ENCODE measurements around the gene REST.
"Not testable (repeated sequence)": the region's sequence is repeated elsewhere in the genome, so short reads cannot be mapped to it uniquely, and the experiment has no call there.

REST gene

GRCh38 chr4:56907489-56908205, at the start of gene REST:
Gene REST, plus strand, starts transcription at chr4:56907900. Its CDS starts 2,739 bp downstream, at chr4:56910639.
- peak; percentile 86 for DNase-seq

GRCh38 chr4:56859841-56860240, 47.9 kb upstream of the REST start:
- DNase-seq: no peak

- no peak for DNase-seq
Measured at GRCh38 chr4:56860781-56861180, 46.9 kb upstream of the REST start.

DNA sequence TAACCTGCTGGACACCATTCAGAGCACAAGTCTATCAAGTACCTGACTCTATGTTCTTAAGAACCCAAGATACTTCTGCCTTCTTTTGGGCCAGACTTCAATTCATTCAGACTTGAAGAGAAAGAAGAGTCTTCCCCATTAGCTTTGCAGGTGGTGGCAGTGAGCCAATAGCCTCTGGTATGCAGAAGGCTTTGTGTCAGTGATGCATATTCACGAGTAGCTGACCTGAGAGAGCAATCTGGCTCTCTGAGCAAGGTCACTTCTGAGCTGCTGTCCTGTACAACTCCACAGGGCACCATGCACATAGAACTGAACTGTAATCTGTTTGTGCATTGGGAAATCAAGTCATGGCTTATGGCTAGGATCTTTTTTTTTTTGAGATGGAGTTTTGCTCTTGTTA, 46.3 kb upstream of the REST start:
- DNase-seq: no peak

DNA sequence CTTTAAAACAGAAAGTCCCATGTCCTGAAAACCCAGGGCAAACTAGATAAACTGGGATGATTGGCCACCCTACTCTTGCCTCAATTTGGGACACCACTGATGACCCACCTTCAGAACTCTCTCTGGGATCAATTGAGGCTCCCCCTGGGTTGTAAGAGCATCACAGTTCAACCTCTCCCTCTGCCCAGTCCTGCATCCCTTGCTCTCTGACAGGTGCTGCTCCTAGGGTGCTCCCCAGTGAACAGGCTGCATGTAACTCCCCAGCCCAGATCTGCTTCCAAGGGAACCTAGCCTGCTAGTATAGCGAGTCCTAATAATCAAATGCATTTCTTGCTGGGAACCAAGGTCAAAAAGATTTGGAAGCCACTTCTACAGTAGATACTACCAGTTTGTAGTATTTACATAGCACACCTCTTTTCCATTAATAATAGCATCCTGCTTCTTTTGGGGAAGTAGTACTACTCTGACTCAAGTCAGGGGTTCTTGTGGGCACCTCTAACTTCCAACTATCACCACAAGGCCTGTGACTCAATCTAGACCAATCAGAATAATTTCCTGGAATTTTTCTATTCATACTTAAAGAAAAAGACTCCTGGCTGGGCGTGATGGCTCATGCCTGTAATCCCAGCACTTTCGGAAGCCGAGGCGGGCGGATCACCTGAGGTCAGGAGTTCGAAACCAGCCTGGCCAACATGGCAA, 44.1 kb upstream of the REST start:
- no peak for DNase-seq

DNA sequence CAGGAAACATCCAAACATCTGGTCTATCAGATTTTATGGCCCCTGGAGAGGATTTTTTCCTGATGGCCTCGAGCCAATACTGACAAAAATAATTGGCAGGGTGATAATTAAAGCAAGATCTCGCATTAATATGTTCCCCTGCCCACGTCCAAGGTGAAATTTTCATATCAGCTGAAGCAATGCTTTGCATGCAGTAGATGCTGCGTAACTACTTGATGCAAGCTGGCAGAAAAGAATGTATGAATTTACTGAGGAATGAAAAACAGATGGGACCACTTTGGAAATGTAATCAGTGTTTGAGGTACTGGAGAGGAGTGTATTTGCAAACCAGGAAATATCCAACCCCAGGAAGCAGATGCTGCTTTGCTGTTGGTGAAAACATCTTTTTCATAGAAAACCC, 36.8 kb upstream of the REST start:
- DNase-seq: no peak

- peak; percentile 88 for DNase-seq
Measured at GRCh38 chr4:56871371-56871866, 36.3 kb upstream of the REST start.

DNA sequence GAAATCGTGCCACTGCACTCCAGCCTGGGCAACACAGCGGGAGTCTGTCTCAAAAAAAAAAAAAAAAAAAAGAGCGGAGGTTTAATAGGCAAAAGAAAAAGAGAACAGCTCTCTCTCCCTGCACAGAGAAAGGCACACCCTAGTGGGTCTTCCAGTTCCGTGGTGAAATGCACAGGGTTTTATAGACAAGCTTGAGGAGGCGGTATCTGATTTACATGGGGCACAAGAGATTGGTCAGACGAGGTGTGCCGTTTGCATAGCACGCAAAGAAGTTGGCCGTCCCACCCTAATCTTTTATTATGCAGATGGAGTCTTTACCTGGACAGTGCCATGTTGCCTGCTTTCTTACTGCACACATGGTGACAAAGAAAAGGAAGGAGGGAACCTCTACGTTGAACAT, 33.5 kb upstream of the REST start:
- DNase-seq: no peak

GRCh38 chr4:56874923-56875322, 32.8 kb upstream of the REST start:
- DNase-seq: no peak

GRCh38 chr4:56876264-56876663, 31.4 kb upstream of the REST start:
- DNase-seq: no peak

GRCh38 chr4:56879996-56880395, 27.7 kb upstream of the REST start:
- no peak for DNase-seq

GRCh38 chr4:56880572-56880971, 27.1 kb upstream of the REST start:
- no peak for DNase-seq

DNA sequence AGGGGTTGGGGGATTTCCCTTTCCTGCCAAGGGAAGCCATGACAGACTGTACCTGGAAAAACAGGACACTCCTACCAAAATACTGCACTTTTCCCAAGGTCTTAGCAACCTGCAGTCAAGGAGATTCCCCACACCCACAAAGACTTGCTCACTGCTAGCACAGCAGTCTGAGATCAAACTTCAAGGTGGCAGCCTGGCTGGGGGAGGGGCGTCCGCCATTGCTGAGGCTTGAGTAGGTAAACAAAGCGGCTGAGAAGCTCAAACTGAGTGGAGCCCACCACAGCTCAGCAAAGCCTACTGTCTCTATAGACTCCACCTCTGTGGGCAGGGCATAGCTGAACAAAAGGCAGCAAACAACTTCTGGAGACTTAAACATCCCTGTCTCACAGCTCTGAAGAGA, 23.2 kb upstream of the REST start:
- not testable (repeated sequence) for DNase-seq

GRCh38 chr4:56892691-56893090, 15.0 kb upstream of the REST start:
- no peak for DNase-seq

DNA sequence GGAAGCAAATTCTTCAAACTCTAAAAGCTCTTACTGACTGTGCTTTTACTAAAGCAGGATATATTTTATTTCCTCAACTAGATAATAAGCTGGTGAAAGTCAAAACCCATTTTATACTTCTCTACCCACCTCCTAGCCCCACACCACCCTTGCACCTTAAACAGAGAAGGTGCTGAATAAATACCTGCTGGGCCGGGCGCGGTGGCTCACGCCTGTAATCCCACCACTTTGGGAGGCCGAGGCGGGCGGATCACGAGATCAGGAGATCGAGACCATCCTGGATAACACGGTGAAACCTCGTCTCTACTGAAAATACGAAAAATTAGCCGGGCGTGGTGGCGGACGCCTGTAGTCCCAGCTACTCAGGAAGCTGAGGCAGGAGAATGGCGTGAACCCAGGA, 9.9 kb upstream of the REST start:
- DNase-seq: not testable (repeated sequence)

- DNase-seq: not testable (repeated sequence)
Measured at GRCh38 chr4:56900186-56900585, 7.5 kb upstream of the REST start.

DNA sequence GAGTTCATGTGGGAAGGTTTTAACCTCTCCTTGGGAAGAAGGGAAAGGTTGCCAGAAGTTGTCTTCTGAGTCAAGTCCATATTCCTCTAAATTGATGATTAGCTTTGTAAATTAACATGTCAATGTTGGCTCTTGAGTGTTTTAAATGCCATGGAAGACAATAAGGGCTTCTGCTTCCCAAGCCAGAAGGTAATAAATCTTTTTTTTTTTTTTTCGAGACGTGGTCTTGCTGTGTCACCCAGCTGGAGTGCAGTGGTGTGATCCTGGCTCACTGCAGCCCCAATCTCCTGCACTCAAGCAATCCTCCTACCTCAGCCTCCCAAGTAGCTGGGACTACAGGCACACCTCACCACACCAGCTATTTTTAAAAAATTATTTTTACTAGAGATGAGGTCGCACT, 5.0 kb upstream of the REST start:
- no peak for DNase-seq

GRCh38 chr4:56905796-56906195, 1.9 kb upstream of the REST start:
- DNase-seq: peak; percentile 55

DNA sequence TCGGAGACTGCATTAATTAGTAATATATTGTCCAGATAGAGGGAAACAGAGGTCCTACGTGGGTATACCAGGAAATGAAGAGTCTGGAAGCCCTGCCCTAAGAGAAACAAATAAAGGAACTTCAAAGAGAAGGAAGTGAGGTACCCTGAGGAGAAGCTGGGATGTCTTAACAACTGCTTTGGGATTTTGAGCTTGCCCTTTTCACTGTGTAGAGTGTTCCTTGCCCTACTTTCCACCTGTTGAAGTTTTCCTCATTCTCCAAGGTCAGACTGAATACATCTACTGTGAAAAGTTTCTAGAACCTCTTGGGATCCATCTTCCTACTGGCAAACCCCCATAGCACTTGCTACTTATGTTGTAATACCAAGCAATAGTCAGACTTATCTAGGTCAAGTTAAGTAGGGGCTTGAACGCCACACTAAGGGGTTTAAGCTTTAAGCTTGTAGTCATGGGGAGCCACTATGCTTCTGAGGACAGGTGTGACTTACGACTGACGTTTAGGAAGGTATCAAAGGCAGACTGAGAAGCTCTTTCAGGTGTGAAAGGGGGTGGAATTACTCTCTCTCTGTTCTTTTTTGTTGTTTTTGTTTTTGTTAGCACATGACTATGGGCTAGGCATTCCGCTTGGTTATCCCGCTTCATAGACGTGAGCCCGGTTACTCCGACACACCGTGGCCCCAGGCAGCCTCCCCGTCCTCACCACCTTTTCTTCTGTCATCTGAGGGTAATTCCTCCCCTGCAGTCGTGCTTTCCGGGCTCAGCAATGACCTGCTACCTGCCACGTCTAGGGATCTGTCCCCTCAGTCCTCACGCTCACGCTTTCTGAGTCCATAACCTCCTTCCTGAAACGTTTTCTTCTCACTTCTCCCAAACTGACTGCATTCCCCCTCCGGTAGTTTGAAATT, 959 bp upstream of the REST start:
- DNase-seq: peak; percentile 39

DNA sequence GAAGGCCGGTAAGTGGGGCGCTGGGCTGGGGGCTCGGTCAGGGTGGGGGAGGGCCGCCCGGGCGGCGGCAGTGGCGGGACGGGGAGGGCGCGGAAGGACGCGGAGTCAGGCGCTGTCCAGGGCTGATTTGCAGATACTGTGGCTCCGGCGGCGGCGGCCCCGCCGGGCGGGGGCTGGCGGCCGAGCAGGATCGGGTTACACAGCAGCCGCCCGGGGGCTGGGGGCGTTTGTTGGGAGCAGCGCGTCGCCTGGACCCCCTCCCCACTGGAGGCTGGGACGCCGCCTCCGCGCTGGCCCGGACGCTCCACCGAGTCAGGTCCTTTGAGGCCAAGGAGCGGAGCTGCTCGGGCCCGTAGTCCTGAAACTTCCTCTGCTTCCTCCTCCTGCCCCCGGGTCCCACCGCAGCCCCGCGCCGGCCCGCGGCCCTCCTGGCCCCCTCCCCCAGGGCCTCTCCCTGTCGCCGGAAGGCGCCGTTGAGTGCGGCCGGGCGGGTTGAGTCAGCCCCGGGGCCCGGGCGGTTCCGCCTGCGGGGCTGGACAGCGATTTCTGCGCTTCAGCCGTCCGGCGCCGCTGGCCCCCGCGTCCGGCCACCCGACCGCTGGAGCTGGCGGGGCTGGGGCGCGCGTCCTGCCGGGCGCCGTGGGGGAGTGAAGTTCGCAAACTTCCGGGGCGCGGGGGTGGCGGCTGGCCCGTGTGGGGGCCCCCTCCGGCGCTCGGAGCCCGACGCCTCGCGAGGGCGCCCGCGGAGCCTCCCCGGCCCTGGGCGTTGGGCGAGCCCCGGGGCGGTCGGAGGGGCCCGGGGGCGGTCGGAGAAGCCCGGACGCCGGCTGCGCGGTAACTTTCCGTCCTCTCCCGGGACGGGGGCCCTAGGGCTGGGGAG, 746 bp downstream of the REST start:
- DNase-seq: peak; percentile 79

GRCh38 chr4:56909086-56909894, 1.6 kb downstream of the REST start:
- DNase-seq: peak; percentile 81

Data from retina (tissue), 1 donor.